WERI-Rb-1 (cell line): ENCODE measurements around the gene ROBO1.
"Not testable (repeated sequence)": the region's sequence is repeated elsewhere in the genome, so short reads cannot be mapped to it uniquely, and the experiment has no call there.

Experiments used
- DNase-seq: peaks from one replicate; pipeline ENCODE4 v3.0.0-alpha.2; 2020
- H3K27ac ChIP-seq: fragments of 250-450 bp; sonication (Bioruptor Pico); 2 replicates; pipeline ENCODE4 v1.5.1; 2020; ENCODE audit warnings: mild to moderate bottlenecking, moderate library complexity
- H3K27me3 ChIP-seq: fragments of 250-450 bp; sonication (Bioruptor Pico); 2 replicates; pipeline ENCODE4 v1.5.1; 2021; ENCODE audit warnings: mild to moderate bottlenecking, low read depth, moderate library complexity; ENCODE audit not compliant: insufficient read depth, severe bottlenecking
- H3K36me3 ChIP-seq: fragments of 250-450 bp; sonication (Bioruptor Pico); 2 replicates; pipeline ENCODE4 v1.5.1; 2020; ENCODE audit warnings: mild to moderate bottlenecking, moderate library complexity
- H3K4me3 ChIP-seq: 2 replicates; pipeline ENCODE4 v1.5.1; 2011; ENCODE audit warnings: low read depth, mild to moderate bottlenecking, control low read depth, low read length
- H3K9me3 ChIP-seq: fragments of 250-450 bp; sonication (Bioruptor Pico); 2 replicates; pipeline ENCODE4 v1.5.1; 2021; ENCODE audit warnings: mild to moderate bottlenecking, moderate library complexity; ENCODE audit not compliant: severe bottlenecking
- TF ChIP-seq, protein P1 (sequence below): IDR thresholded peaks from 2 replicates; pipeline ENCODE4 v1.5.1; 2011; ENCODE audit warnings: low read depth, mild to moderate bottlenecking, control low read depth, inconsistent platforms, low read length

The ROBO1 gene

DNA sequence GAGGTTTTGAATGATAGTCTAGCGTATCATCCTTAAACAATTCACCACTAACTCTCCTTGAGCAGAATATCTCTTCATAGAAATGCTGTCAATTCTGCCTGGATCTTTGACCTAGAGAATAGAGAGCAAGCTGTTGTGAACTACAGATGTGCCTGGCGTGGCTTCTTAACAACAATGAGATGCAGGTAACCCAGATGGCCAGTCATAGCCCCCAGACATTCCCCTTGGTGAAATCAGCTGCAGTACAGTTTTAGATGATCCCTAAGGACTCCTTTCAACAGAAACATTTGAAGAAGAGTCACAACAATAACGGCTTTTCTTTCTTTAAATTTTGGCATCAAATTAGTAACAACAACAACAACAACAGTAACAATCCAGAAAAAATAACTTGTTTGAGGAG, 1041.3 kb downstream of the ROBO1 start:
- TF ChIP-seq, protein P1, sequence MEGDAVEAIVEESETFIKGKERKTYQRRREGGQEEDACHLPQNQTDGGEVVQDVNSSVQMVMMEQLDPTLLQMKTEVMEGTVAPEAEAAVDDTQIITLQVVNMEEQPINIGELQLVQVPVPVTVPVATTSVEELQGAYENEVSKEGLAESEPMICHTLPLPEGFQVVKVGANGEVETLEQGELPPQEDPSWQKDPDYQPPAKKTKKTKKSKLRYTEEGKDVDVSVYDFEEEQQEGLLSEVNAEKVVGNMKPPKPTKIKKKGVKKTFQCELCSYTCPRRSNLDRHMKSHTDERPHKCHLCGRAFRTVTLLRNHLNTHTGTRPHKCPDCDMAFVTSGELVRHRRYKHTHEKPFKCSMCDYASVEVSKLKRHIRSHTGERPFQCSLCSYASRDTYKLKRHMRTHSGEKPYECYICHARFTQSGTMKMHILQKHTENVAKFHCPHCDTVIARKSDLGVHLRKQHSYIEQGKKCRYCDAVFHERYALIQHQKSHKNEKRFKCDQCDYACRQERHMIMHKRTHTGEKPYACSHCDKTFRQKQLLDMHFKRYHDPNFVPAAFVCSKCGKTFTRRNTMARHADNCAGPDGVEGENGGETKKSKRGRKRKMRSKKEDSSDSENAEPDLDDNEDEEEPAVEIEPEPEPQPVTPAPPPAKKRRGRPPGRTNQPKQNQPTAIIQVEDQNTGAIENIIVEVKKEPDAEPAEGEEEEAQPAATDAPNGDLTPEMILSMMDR = no peak
- Histone ChIP-seq H3K36me3 (no peaks in the 10 kb centered on the region), H3K4me3 (no peak overlapping the region), H3K27ac (peak overlapping the region; percentile 11), H3K27me3 (no peaks in the 10 kb centered on the region), H3K9me3 (no peaks in the 10 kb centered on the region)
- DNase-seq = no peak

DNA sequence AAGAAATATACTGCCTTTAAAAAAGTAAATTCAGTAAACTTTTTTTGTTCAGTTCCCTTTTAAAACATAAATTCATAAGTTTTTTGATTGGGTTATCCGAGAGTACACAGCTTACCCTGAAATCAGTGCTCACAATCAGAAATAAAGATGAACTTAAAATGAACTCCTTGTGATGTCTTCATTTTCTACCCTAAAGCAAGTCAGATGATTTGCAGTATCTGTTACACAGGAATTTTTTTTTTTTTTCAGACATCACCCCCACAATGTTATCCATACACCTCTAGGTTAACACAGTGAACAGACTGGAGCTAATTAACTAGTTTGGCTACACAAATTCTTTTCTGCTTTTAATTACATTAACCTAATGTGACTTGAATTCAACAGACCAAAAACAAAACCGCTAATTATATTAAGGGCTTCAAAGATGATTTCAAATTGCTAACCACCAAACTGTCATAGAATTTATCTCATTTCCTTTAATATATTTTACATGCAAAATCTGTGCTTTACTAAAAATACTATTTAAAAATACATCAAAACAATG, 1042.0 kb downstream of the ROBO1 start:
- Histone ChIP-seq H3K9me3 (no peaks in the 10 kb centered on the region), H3K4me3 (no peak overlapping the region), H3K27me3 (no peaks in the 10 kb centered on the region), H3K36me3 (no peaks in the 10 kb centered on the region), H3K27ac (no peak overlapping the region)
- TF ChIP-seq, protein P1 = no peak
- no peak for DNase-seq

DNA sequence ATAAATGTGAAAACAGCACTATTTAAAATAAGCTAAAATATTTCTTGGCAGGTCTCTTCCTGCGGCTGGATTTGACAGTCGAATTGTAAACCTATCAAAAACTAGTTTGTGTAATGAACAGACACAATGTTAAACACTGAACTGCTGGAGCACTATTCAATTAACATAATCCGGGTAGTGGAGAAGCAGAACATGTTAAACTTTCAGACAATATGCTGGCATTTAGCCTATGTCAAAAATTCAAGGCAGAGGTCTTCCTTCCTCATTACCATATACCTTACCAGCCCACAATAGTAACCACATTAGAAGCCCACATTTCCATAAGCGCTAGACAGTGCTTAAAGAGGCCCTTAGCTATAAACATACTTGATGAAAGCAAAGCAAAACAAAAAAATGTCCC, 1042.9 kb downstream of the ROBO1 start:
- H3K27me3 ChIP-seq = no peaks in the 10 kb centered on the region
- no peaks in the 10 kb centered on the region for H3K9me3 ChIP-seq
- TF ChIP-seq, protein P1 = no peak
- no peaks in the 10 kb centered on the region for H3K36me3 ChIP-seq
- no peak overlapping the region for H3K4me3 ChIP-seq
- no peak for DNase-seq
- no peak overlapping the region for H3K27ac ChIP-seq

DNA sequence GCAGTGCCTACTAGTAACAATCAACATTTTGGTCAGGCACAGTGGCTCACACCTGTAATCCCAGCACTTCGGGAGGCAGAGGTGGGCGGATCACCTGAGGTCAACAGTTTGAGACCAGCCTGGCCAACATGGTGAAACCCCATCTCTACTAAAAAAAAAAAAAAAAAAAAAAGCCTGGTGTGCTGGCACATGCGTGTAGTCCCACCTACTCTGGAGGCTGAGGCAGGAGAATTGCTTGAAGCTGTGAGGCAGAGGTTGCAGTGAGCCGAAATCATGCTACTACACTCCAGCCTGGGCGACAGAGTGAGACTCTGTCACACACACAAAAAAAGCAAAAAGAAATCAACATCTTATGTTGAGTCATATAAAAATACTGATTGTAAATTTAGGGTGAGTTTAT, 1043.4 kb downstream of the ROBO1 start:
- H3K27ac ChIP-seq, H3K9me3 ChIP-seq, H3K27me3 ChIP-seq, H3K36me3 ChIP-seq, H3K4me3 ChIP-seq, DNase-seq: not testable (repeated sequence)

DNA sequence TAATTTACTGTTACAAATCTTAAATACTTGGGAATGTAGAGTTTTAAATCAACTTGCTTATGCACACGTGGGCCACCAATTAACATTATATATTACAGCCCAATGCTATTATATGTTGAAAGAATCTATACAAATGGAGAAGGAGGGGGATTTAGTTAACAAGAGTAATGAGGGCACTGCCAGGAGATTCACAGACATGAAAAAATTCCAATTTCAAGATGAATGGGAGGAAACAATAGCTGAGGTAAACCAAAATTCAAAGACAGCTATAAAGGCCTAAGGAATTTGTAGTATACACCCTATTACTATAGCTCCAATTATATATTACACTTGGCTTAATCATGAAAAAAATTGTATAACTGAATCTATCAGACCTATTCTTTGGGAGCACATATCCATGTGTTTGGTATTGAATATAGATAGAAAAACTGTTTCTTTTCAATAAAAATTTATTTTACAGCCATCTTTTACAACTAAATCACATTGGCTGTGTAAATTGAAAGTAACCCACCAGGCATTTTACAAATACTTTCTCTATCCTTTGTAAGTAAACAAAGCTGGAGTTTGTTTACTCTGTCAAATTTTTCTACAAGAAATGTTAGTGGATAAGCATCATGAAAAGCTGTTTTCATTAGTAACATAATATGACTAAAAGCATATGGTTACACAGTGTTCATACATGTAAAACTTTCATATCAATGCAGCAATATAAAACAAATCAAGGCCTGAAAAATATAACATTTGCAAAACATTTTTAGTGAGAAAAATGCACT, 1045.8 kb downstream of the ROBO1 start:
- Histone ChIP-seq H3K27me3 (no peaks in the 10 kb centered on the region), H3K9me3 (no peaks in the 10 kb centered on the region), H3K4me3 (no peak overlapping the region), H3K27ac (no peak overlapping the region), H3K36me3 (peaks cover 4% of the 10 kb centered on the region)
- no peak for DNase-seq
- TF ChIP-seq, protein P1 = no peak

DNA sequence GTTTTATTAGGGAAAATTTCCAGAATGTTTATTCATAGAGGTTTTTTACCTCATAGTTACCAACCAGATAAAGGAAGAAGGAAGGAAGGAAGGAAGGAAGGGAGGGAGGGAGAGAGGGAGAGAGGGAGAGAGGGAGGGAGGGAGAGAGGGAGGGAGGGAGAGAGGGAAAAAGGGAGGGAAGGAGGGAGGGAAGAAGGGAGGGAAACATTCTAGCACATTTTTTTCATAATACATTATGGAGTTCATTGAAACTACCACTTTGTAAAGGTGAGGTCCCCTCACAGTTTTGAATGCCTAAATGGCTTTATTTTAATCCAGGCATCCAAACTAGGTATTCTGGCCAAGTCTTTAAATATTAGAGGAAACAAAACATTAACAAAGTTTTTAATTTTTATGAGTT, 1049.1 kb downstream of the ROBO1 start:
- Histone ChIP-seq H3K9me3 (no peaks in the 10 kb centered on the region), H3K27ac (no peak overlapping the region)
- TF ChIP-seq, protein P1 = no peak

More for the DNA sequence above, 1049.1 kb downstream of the ROBO1 start:
- H3K27me3 ChIP-seq = no peaks in the 10 kb centered on the region
- H3K4me3 ChIP-seq = no peak overlapping the region
- DNase-seq = no peak
- H3K36me3 ChIP-seq = peaks cover 37% of the 10 kb centered on the region
